ENCODE data around the gene PIGP.
"Not testable (repeated sequence)": the region's sequence is repeated elsewhere in the genome, so short reads cannot be mapped to it uniquely, and the experiment has no call there.

Gene PIGP

DNA sequence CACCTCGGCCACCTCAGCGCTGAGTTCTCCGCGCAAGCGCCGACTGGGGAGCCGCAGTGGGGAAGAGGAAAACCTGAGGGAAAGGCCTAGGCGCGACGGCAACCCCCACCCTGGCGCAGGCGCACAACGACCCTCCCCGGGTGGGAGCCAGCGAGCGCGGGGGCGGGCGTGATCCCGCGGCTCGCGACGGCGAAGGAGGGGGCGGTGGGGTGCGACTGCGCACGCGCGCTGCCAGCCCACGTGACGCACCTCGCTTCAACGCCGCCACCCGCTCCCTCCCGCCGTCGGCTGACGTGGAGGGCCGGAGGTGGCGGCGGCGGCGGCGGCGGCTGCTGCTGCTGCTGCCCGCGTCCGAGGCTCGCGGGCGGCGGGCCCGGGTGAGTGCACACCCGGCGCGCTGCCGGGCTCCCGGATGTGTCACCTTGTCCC is at the start of gene PIGP, which contains the start of gene TTC3:
Gene PIGP (minus strand): TSS at position 84 of the 429 bp plus-strand sequence. CDS start 556 bp downstream, outside the sequence.
Gene TTC3 (plus strand): TSS at position 267 of the 429 bp plus-strand sequence. CDS start 14,004 bp downstream, outside the sequence.
- Mint-ChIP-seq H3K27ac (peak within 1 kb of the TSS; percentile 97), H3K36me3 (peaks cover 9% of the 10 kb centered on the region), H3K4me1 (peaks cover 58% of the 10 kb centered on the region), H3K4me3 (peak within 1 kb of the TSS; percentile 91), H3K27me3 (no peaks in the 10 kb centered on the region), H3K9me3 (no peaks in the 10 kb centered on the region)

GRCh38 chr21:37119421-37120218 is 46.7 kb upstream of the PIGP start:
- Mint-ChIP-seq H3K4me1 (peaks cover 28% of the 10 kb centered on the region), H3K27ac (peak overlapping the region; percentile 48), H3K4me3 (no peak overlapping the region), H3K36me3 (peaks cover 17% of the 10 kb centered on the region), H3K27me3 (no peaks in the 10 kb centered on the region), H3K9me3 (no peaks in the 10 kb centered on the region)

- Mint-ChIP-seq H3K4me1 (peaks cover 28% of the 10 kb centered on the region), H3K27me3 (no peaks in the 10 kb centered on the region), H3K27ac (peak overlapping the region; percentile 15), H3K9me3 (no peaks in the 10 kb centered on the region), H3K36me3 (peaks cover 16% of the 10 kb centered on the region), H3K4me3 (no peak overlapping the region)
Observed at GRCh38 chr21:37118187-37118826, 45.4 kb upstream of the PIGP start.

DNA sequence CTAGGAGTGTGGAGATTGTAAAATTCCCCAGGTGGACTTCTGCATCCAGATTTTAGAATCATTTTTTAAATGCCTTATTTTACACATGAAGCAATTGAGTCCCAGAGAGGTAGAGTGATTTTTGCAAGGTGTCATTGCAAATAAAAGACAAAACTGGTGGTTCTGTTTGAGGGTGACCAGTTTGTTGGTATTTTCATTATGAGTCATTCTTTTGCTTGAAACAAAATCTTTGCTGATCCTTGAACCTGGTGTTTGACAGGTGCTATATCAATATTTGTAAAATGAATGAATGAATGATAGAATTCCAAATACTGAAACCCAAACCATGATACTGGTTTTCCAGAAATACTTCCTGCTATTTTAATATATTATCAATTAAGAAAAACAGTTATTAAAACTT is 44.3 kb upstream of the PIGP start:
- H3K36me3 Mint-ChIP-seq: peaks cover 13% of the 10 kb centered on the region
- H3K27ac Mint-ChIP-seq: peak overlapping the region; percentile 30
- peaks cover 28% of the 10 kb centered on the region for H3K4me1 Mint-ChIP-seq
- H3K4me3 Mint-ChIP-seq: no peak overlapping the region
- no peaks in the 10 kb centered on the region for H3K9me3 Mint-ChIP-seq
- H3K27me3 Mint-ChIP-seq: no peaks in the 10 kb centered on the region

DNA sequence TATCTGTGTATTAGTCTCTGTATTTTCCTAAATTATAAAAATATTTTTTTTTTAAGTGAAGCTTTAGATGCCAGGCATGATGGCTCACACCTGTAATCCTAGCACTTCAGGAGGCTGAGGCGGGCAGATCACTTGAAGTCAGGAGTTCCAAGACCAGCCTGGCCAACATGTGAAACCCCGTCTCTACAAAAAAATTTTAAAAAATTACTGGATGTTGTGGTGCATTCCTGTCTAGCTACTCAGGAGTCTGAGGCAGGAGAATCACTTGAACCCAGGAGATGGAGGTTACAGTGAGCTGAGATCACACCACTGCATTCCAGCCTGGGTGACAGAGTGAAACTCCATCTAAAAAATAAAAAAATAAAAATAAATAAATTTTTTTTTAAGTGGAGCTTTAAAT is 43.6 kb upstream of the PIGP start:
- Mint-ChIP-seq H3K36me3 (peaks cover 15% of the 10 kb centered on the region), H3K4me1 (peaks cover 28% of the 10 kb centered on the region)
- H3K9me3 Mint-ChIP-seq, H3K27ac Mint-ChIP-seq, H3K4me3 Mint-ChIP-seq, H3K27me3 Mint-ChIP-seq: not testable (repeated sequence)

- H3K9me3 Mint-ChIP-seq, H3K27ac Mint-ChIP-seq, H3K27me3 Mint-ChIP-seq, H3K4me3 Mint-ChIP-seq: not testable (repeated sequence)
- peaks cover 19% of the 10 kb centered on the region for H3K4me1 Mint-ChIP-seq
- H3K36me3 Mint-ChIP-seq: peaks cover 10% of the 10 kb centered on the region
Observed at GRCh38 chr21:37114301-37114700, 41.4 kb upstream of the PIGP start.

GRCh38 chr21:37111029-37111428 is 38.2 kb upstream of the PIGP start:
- not testable (repeated sequence) for H3K4me3 Mint-ChIP-seq, H3K27me3 Mint-ChIP-seq, H3K27ac Mint-ChIP-seq, H3K9me3 Mint-ChIP-seq
- Mint-ChIP-seq H3K4me1 (peaks cover 14% of the 10 kb centered on the region), H3K36me3 (peaks cover 21% of the 10 kb centered on the region)

DNA sequence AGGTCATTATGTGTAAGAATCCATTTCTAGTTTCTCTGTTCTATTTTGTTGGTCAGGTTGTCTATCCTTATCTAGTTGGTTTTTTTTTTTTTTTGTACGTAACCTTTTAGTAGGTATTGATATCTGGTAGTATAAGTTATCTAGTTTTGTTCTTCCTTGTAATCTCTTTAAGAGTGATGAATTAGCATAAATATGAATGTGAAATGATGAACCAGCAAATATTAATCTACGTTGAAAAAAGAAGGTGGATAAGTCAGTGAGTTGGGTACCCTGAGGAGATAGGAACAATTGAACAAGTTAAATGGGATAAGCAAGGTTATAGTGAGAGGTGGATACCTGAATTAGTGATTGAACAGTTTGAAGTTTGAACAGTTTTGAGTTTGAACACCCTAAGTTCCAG is 34.1 kb upstream of the PIGP start:
- H3K4me3 Mint-ChIP-seq: no peak overlapping the region
- H3K4me1 Mint-ChIP-seq: peaks cover 14% of the 10 kb centered on the region
- peak overlapping the region; percentile 38 for H3K27ac Mint-ChIP-seq
- no peaks in the 10 kb centered on the region for H3K27me3 Mint-ChIP-seq
- peaks cover 4% of the 10 kb centered on the region for H3K9me3 Mint-ChIP-seq
- peaks cover 17% of the 10 kb centered on the region for H3K36me3 Mint-ChIP-seq

DNA sequence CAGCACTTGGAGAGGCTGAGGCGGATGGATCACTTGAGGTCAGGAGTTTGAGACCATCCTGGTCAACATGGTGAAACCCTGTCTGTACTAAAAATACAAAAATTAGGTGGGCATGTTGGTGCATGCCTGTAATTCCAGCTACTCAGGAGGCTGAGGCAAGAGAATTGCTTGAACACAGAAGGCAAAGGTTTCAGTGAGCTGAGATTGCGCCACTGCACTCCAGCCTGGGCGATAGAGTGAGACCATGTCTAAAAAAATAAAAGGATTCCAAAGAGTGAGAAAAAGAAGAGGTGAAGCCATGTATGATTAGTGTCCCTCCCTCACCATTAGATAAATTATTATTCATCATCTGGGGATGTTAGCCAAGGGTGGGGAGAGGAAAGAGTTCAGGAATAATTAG is 29.9 kb upstream of the PIGP start:
- Mint-ChIP-seq H3K36me3 (peaks cover 14% of the 10 kb centered on the region), H3K4me1 (peaks cover 14% of the 10 kb centered on the region)
- H3K9me3 Mint-ChIP-seq, H3K27ac Mint-ChIP-seq, H3K4me3 Mint-ChIP-seq, H3K27me3 Mint-ChIP-seq: not testable (repeated sequence)

DNA sequence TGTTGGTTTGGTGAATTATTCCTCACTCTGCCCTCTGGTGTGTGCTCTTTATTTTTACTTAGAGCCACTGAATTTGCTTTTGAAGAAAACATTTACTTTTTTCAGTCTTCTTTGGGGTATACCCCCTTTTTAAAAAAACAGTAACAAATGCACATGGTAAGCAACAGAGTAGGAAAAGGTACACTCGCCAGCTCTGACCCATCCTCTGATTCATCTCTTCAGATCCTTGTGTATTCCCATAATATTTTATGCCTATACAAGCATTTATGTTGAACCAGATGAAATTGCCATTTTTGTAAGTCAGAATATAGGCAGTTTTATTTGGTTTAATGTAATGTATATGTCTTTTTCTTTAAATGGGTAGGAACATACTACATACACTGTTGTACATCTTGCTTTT is 28.5 kb upstream of the PIGP start:
- Mint-ChIP-seq H3K4me3 (no peak overlapping the region), H3K27me3 (no peaks in the 10 kb centered on the region), H3K4me1 (peaks cover 10% of the 10 kb centered on the region), H3K9me3 (no peaks in the 10 kb centered on the region), H3K36me3 (peaks cover 16% of the 10 kb centered on the region), H3K27ac (no peak overlapping the region)

GRCh38 chr21:37100316-37100715 is 27.4 kb upstream of the PIGP start:
- no peak overlapping the region for H3K27ac Mint-ChIP-seq
- H3K27me3 Mint-ChIP-seq: no peaks in the 10 kb centered on the region
- H3K36me3 Mint-ChIP-seq: peaks cover 17% of the 10 kb centered on the region
- peaks cover 6% of the 10 kb centered on the region for H3K4me1 Mint-ChIP-seq
- H3K4me3 Mint-ChIP-seq: no peak overlapping the region
- no peaks in the 10 kb centered on the region for H3K9me3 Mint-ChIP-seq

DNA sequence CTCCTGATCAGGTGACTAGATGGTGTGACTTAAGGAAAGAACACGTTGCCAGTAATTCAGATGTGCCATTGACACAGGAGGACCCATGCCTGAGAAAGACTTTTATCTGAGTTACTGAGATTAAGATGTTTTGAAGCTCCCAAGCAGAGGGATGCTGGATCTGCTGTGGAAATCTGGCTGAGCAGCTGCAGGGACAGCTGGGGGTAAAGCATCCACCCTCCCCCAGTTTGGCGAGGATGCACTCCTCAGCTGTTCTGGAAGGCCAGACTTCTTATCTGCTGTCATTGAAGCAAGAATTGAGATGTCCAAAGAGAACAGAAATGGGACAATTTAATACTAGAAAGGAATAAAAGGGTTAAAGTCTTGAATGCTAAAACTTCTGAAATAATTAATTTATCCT is 25.9 kb upstream of the PIGP start:
- H3K4me3 Mint-ChIP-seq: no peak overlapping the region
- H3K27ac Mint-ChIP-seq: no peak overlapping the region
- H3K4me1 Mint-ChIP-seq: peaks cover 3% of the 10 kb centered on the region
- H3K36me3 Mint-ChIP-seq: peaks cover 14% of the 10 kb centered on the region
- no peaks in the 10 kb centered on the region for H3K9me3 Mint-ChIP-seq
- H3K27me3 Mint-ChIP-seq: no peaks in the 10 kb centered on the region

- Mint-ChIP-seq H3K4me1 (no peaks in the 10 kb centered on the region), H3K27ac (no peak overlapping the region), H3K9me3 (no peaks in the 10 kb centered on the region), H3K27me3 (no peaks in the 10 kb centered on the region), H3K36me3 (peaks cover 14% of the 10 kb centered on the region), H3K4me3 (no peak overlapping the region)
Observed at GRCh38 chr21:37095821-37096220, 22.9 kb upstream of the PIGP start.

GRCh38 chr21:37093977-37094376 is 21.1 kb upstream of the PIGP start:
- Mint-ChIP-seq H3K27me3 (no peaks in the 10 kb centered on the region), H3K4me3 (no peak overlapping the region), H3K9me3 (no peaks in the 10 kb centered on the region), H3K36me3 (peaks cover 16% of the 10 kb centered on the region), H3K27ac (no peak overlapping the region), H3K4me1 (no peaks in the 10 kb centered on the region)

GRCh38 chr21:37088186-37088735 is 15.4 kb upstream of the PIGP start:
- Mint-ChIP-seq H3K36me3 (peaks cover 9% of the 10 kb centered on the region), H3K4me3 (no peak overlapping the region), H3K4me1 (peaks cover 13% of the 10 kb centered on the region), H3K9me3 (no peaks in the 10 kb centered on the region), H3K27me3 (no peaks in the 10 kb centered on the region), H3K27ac (no peak overlapping the region)

DNA sequence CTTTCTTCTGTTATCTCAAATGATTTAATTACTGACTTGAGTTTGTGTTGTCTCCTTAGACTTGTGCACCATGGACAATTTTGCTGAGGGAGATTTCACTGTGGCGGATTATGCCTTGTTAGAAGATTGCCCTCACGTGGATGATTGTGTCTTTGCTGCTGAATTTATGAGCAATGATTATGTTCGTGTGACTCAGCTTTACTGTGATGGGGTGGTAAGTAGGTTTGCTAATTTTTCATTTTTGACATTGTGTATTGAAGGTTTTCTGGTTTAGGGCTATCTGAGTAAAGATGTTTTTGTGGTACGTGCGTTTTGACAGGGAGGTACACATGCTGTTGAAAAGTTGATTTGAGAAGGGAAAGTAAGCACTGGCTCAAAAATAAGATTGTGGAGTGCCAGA is 14.3 kb upstream of the PIGP start:
- Mint-ChIP-seq H3K9me3 (no peaks in the 10 kb centered on the region), H3K27ac (no peak overlapping the region), H3K4me3 (no peak overlapping the region), H3K27me3 (no peaks in the 10 kb centered on the region), H3K4me1 (peaks cover 23% of the 10 kb centered on the region), H3K36me3 (peaks cover 9% of the 10 kb centered on the region)
